ENCODE results near the gene HNRNPH3.

DNA sequence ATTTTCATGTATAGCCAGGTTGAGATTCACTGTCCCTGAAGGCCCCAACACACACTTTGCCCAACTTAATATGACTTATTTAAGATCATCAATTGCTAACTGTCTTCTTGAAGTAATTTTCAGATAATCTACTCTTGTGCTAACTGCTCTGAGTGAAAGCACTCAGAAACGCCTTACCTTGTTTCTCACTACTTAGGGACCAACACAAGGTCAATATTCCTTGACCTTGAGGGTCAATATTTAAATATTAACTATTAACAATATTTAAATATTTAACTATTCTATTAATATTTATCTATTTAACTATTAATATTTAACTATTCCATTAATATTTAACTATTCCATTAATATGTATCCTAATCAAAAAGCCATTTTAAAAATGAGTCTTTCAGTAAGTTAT lies 26.0 kb upstream of the HNRNPH3 start:
- TF ChIP-seq, protein P1, sequence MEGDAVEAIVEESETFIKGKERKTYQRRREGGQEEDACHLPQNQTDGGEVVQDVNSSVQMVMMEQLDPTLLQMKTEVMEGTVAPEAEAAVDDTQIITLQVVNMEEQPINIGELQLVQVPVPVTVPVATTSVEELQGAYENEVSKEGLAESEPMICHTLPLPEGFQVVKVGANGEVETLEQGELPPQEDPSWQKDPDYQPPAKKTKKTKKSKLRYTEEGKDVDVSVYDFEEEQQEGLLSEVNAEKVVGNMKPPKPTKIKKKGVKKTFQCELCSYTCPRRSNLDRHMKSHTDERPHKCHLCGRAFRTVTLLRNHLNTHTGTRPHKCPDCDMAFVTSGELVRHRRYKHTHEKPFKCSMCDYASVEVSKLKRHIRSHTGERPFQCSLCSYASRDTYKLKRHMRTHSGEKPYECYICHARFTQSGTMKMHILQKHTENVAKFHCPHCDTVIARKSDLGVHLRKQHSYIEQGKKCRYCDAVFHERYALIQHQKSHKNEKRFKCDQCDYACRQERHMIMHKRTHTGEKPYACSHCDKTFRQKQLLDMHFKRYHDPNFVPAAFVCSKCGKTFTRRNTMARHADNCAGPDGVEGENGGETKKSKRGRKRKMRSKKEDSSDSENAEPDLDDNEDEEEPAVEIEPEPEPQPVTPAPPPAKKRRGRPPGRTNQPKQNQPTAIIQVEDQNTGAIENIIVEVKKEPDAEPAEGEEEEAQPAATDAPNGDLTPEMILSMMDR (IDR thresholded peaks at IDR 0.05; ENCODE audit: low read depth, low read length): no peak
- TF ChIP-seq POLR2A (IDR thresholded peaks at IDR 0.05; ENCODE audit: extremely low read depth, insufficient read length) (no peak), MYC (IDR thresholded peaks at IDR 0.05; ENCODE audit: low read depth, low read length) (no peak)
- TF ChIP-seq, protein P2, sequence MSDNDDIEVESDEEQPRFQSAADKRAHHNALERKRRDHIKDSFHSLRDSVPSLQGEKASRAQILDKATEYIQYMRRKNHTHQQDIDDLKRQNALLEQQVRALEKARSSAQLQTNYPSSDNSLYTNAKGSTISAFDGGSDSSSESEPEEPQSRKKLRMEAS (IDR thresholded peaks at IDR 0.05; ENCODE audit: low read depth, low read length): no peak

Measured in NB4 (cell line).